Epithelial cell of esophagus (primary cell): ENCODE data around the gene ITPR1.

Source experiments
- DNase-seq: peaks from one replicate; pipeline ENCODE4 v3.0.0; 2010; ENCODE audit warnings: low read depth
- H3K4me3 ChIP-seq: 2 replicates; pipeline ENCODE4 v1.5.1; 2011; ENCODE audit warnings: mild to moderate bottlenecking, low read length, control low read depth
- CTCF ChIP-seq: IDR thresholded peaks from 2 replicates; pipeline ENCODE4 v1.5.1; 2011; ENCODE audit warnings: low read depth, mild to moderate bottlenecking, low read length, control low read depth, inconsistent platforms; ENCODE audit not compliant: insufficient read depth; ENCODE audit errors: missing control alignments

ITPR1 gene

DNA sequence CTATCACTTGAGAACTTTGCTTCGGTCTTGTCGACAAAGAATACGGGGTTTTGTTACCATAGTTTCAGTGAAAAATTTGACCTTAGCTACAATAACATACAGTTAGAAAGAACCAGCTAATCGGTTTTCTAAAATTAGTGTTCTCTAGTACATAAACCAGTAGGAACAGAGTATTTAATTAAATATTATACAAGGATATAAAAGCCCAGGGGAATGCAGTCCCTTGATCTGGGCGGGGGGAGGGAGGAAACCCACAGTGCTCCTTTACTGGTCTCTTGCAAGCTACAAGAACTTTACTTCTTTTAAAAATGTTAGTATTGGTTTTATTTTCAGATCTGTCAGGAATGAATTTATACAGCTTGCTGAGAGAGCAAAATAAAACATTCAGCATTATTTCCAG lies 41.8 kb downstream of the ITPR1 start:
- no peak for TF ChIP-seq CTCF
- no peak overlapping the region for H3K4me3 ChIP-seq
- no peak for DNase-seq

DNA sequence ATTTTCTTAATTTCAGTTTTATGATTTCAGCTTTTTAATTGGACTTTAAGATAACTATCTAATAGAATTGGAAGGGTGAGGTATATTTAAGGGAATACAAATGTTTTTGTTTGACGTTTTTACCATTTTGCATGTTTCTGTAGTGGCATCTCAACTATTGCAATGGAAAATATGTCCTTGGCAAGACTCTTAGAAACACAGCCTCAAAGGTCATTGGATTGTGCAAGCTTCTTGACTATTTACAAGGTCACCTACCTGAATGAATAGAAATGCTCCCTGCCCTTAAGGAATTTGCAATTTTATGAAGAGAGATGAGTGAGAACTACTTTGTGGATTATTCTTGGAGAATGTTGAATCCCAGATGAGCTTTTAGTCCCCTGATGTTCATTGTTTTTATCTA lies 43.1 kb downstream of the ITPR1 start:
- no peak overlapping the region for H3K4me3 ChIP-seq
- no peak for TF ChIP-seq CTCF
- DNase-seq = no peak

DNA sequence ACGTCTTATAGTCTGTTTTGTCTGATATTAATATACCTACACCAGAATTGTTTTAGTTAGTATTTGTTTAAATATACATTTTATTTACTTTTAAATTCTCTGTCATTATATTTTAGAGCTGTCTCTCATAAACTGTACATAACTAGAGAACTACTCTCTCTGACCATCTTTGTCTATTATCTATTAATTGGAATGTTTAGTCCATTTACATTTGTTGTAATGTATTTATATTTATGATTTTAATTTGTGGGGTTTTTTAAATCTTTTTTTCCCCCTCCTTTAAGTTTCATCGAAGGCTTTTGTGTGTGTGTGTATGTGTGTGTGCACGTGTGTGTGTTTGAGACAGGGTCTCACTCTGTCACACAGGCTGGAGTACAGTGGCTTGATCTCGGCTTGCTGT lies 47.1 kb downstream of the ITPR1 start:
- no peak for DNase-seq
- TF ChIP-seq CTCF = no peak
- H3K4me3 ChIP-seq = no peak overlapping the region

GRCh38 chr3:4543110-4543509 lies 50.0 kb downstream of the ITPR1 start:
- DNase-seq = no peak
- TF ChIP-seq CTCF = no peak
- no peak overlapping the region for H3K4me3 ChIP-seq

GRCh38 chr3:4546346-4547178 lies 53.4 kb downstream of the ITPR1 start:
- no peak for TF ChIP-seq CTCF
- DNase-seq = no peak
- H3K4me3 ChIP-seq = no peak overlapping the region

- no peak for DNase-seq
- TF ChIP-seq CTCF = no peak
- H3K4me3 ChIP-seq = no peak overlapping the region
Observed at GRCh38 chr3:4547799-4548198, 54.7 kb downstream of the ITPR1 start.

GRCh38 chr3:4548356-4548755 lies 55.2 kb downstream of the ITPR1 start:
- DNase-seq = no peak
- no peak overlapping the region for H3K4me3 ChIP-seq
- no peak for TF ChIP-seq CTCF
